GM19023 (cell line): ENCODE measurements around the gene CARD18.
"Not testable (repeated sequence)": the region's sequence is repeated elsewhere in the genome, so short reads cannot be mapped to it uniquely, and the experiment has no call there.

Experiments used
- ATAC-seq: cut with Tn5 transposase; IDR thresholded peaks from one replicate; pipeline ENCODE4 v1.9.1; 2021; ENCODE audit warnings: mild to moderate bottlenecking, moderate library complexity; ENCODE audit not compliant: unreplicated experiment

Gene CARD18

GRCh38 chr11:105135883-105136282 is 3.7 kb downstream of the CARD18 start:
- ATAC-seq, result no peak

DNA sequence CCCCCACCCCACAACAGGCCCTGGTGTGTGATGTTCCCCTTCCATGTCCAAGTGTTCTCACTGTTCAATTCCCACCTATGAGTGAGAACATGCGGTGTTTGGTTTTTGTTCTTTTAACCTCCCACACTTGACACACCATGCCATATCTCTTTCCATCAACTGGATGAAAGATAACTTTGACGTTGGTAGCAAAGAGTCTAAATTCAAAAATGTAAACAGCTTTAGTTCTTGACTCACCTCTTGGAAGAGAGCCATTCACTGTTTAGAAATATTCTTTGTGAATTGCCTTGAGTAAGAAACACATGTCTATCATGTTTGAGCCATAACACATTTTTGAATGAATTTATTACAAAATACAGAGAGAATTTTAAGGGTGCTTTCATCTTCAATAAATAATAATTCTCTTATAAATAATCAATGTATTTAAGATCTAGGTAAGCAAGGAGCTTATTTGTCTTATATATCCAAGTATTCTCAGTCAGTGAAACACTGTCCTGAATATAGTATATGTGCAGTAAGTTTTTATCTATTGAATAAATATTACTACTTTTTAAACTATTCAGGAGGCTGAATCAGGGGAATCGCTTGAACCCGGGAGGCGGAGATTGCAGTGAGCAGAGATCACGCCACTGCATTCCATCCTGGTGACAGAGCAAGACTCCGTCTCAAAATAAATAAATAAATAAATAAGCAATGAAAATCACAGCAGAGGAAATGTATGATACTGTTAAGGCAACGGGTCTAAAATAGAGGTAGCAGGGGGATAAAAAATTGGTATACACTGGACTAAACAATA is 6.7 kb downstream of the CARD18 start:
- ATAC-seq, result no peak

DNA sequence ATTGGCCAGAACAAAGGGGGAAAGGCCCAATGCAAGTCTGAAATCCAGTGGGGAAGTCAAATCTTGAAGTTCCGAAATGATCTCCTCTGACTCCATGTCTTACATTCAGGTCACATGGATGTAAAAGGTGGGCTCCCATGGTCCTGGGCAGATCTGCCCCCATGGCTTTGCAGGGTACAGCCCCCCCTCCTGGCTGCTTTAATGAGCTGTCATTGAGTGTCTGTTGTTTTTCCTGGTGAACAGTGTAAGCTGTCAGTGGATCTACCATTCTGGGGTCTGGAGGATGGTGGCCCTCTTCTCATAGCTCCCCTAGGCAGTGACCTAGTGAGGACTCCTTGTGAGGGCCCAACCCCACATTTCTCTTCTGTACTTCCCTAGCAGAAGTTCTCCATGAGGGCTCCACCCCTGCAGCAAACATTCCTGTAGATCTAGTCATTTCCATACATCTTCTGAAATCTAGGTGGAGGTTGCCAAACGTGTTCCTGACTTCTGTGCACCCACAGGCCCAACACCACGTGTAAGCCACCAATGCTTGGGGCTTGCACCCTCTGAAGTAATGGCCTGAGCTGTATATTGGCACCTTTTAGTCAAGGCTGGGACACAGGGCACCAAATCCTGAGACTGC is 9.3 kb downstream of the CARD18 start:
- ATAC-seq, result no peak

DNA sequence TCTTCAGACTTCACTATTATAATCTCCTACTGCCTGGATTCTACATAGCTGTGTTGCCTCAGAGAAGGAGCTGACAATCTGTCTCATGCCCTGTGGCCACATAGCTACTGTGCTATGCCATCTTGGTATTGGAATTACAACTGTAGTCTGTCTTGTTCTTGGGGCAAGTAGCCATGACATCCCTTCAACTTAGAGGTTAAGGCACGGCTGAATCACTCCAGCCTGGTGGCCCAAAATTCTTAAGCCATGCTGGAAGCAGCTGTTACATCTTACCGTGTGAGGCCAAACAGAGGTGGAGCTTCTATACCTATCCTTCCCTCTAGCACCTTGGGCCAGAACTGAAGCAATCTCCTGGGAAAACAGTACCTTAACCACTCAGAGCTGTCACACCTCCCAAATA is 14.8 kb downstream of the CARD18 start:
- no peak for ATAC-seq

GRCh38 chr11:105111145-105111944 is 28.2 kb downstream of the CARD18 start:
- ATAC-seq, result no peak

DNA sequence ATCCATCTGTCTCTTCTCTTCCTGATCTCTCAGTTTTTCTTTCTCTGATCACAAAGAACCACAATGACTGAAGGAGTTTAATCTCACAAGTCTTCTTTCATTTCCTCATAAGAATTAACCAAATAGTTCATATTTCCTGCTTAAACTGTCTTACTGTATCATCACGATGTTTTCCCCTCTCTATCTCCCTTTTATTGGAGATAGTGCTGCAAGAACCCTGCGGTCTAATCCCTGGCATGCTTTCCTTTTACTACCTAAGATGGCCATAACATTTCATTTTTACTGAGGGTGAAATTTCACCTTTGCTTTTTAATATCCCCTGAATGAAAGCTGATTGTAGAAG is 28.9 kb downstream of the CARD18 start:
- ATAC-seq, result no peak

GRCh38 chr11:105109855-105110687 is 29.5 kb downstream of the CARD18 start:
- ATAC-seq, result no peak

DNA sequence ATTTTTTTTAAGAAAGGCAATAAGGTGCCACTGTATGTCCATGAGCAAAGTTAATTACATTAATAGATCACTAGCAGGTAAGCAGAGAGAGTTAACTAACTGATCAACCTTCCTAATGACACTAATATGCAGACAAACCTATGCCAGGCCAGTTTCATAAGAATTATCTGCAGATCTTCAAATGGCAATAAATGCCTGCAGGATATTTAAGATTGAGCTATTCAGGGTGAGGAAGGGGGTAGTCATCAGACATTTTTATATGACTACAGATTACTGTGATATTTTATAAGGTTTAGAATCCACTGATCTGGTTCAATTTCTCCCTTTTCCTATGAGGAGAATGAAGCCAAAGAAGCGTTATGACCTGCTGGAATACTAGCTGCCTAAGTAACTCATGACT is 30.2 kb downstream of the CARD18 start:
- ATAC-seq, result no peak

DNA sequence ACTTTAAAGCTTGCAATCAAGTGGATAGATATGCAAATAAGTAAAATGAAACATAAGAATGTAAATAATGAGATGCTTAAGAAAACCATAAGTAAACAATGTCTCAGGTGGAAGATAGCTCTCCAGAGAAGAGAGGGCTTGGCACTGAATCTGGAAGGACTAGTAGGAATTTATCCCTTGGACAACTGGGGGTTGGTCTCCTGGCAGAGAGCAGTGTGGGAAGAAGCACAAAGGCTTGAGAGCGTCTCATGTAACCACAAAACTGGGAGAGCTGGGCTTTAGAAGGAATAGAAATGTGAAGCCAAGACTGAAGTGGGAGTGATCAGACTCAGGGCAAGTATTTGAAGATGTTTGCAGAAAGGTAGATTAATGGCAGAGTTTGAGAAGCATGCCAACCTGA is 31.3 kb downstream of the CARD18 start:
- no peak for ATAC-seq

DNA sequence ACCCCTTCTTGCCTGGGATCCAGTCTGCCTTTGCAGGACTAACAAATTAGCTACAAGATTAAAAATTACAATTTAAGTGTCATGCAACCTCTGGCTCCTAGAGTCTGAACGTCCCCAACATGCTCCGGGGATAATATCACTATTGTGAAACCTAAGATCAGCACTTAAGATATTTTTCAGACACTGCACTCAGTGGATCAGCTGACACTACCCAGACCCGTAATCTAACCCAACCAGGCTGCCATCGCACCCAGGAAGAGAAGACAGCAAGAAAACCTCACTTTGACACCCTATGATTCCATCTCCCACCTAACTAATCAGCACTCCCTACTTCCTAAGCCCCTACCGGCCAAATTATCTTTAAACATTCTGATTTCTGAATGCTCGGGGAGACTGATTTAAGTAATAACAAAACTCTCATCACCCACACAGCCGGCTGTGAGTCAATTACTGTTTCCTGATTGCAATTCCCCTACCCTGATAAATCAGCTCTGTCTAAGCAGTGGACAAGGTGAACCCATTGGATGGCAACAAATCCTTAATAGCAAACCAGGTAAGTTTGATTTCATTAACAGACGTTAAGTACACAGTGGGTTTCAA is 32.2 kb downstream of the CARD18 start:
- ATAC-seq, result not testable (repeated sequence)

DNA sequence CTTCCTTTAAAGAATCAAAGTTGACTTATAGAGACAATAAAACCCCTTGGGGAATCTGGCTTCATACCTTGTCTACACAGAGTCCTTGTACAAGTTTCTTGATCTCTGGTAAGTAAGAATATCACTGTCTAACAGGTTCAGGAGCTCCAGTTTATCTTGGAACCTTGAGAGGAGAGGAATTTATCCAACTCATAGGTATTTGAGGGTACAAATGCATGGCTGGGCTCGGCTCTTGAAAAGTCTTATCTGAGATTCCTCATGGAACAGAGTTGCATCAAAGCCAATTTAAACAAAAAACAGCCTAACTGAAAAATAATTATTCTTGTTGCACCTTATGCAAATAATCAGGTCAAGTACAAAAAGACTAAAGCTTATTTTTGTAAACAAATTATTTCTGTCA is 33.4 kb downstream of the CARD18 start:
- ATAC-seq, result no peak

GRCh38 chr11:105104292-105104691 is 35.3 kb downstream of the CARD18 start:
- ATAC-seq, result no peak

DNA sequence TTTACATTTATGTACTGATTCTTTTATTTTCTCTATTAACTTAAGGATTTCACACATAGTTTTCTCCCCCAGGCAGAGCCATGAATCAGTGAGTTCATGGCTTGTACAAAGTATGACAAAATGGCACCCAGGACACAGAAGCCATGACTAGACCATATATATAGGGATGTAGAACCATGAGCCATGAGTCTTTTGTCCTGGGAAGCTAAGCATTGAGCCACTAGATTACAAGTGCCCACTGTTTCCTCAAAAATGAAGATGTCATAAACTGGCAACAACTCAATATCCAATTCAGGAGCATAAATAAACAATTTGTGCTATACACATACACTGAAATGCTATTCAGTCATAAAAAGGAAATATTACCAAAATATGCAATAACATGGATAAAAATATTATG is 36.2 kb downstream of the CARD18 start:
- no peak for ATAC-seq

- ATAC-seq, result not testable (repeated sequence)
Observed at GRCh38 chr11:105102079-105102581, 37.4 kb downstream of the CARD18 start.

GRCh38 chr11:105100981-105101630 is 38.5 kb downstream of the CARD18 start:
- no peak for ATAC-seq

GRCh38 chr11:105100206-105100605 is 39.4 kb downstream of the CARD18 start:
- no peak for ATAC-seq

GRCh38 chr11:105099594-105099993 is 40.0 kb downstream of the CARD18 start:
- ATAC-seq, result not testable (repeated sequence)

GRCh38 chr11:105092256-105093239 is 47.0 kb downstream of the CARD18 start:
- ATAC-seq, result no peak
